NCI-H748 (cell line): ENCODE data around the gene SH3RF1.

Source experiments
- DNase-seq: peaks from one replicate; lab custom pipeline; 2025; ENCODE audit not compliant: unreplicated experiment; lab: John Stamatoyannopoulos, UW

Gene SH3RF1

GRCh38 chr4:169048868-169049414 lies 221.8 kb downstream of the SH3RF1 start:
- DNase-seq: no peak

- no peak for DNase-seq
Observed at GRCh38 chr4:169047956-169048355, 222.8 kb downstream of the SH3RF1 start.

DNA sequence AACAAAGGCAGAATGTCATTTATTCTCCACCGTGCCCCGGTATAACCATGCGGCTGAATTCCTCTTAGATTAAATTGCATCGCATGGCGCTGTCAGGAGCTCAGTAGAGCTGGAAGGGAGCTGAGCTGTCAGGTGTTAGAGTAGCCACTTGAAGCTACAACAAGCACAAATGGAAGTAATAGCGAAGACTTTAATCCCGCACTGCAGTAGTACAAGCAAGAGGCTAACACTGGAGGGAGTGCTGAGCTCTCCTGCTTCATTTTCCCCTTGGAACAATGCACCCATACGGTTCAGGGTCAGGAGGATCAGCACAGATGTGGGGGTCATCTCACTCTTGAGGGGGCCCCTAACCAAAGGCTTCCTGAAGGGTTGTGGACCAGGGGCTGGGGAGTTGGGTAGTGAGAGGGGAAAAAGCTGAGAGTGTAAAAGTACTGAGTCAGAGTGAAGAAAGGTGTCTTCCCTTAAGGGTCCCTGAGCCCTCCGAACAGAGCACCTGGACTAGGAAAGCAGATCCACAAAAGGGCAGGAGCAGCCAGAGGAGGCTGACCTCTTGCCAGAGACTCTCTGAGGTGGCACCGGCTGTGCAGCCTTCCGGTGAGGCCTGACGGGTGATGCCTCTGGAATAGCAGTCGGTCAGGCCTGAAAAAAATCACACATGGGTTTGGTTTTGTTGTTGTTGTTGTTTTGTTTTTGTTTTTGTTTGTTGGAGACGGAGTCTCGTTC lies 224.7 kb downstream of the SH3RF1 start:
- no peak for DNase-seq

- no peak for DNase-seq
Observed at GRCh38 chr4:169044714-169045447, 225.9 kb downstream of the SH3RF1 start.
